SK-N-MC (cell line): ENCODE results near the gene RBM18.

Experiments used
- DNase-seq: peaks from one replicate; pipeline ENCODE4 v3.0.0-alpha.2; 2011; ENCODE audit warnings: low read depth, low spot score
- H3K27ac ChIP-seq: fragments of 200-600 bp; sonication (generic); 2 replicates; pipeline ENCODE4 v1.5.1; 2016; ENCODE audit warnings: mixed run types
- H3K36me3 ChIP-seq: fragments of 200-600 bp; sonication (generic); 2 replicates; pipeline ENCODE4 v1.6.1; 2017; ENCODE audit warnings: antibody characterized with exemption, low read length, mixed read lengths; ENCODE audit not compliant: insufficient read depth
- H3K4me3 ChIP-seq: fragments of 200-600 bp; sonication (generic); 2 replicates; pipeline ENCODE4 v1.5.1; 2016
- H3K9ac ChIP-seq: fragments of 200-600 bp; sonication (generic); 2 replicates; pipeline ENCODE4 v1.8.0; 2017; ENCODE audit warnings: mixed run types, mixed read lengths; ENCODE audit not compliant: insufficient read length
- H3K9me3 ChIP-seq: fragments of 200-600 bp; sonication (generic); 2 replicates; pipeline ENCODE4 v1.6.1; 2017; ENCODE audit warnings: low read depth, mild to moderate bottlenecking, antibody characterized with exemption, low read length, moderate library complexity, mixed read lengths
- EZH2 ChIP-seq: fragments of 200-600 bp; sonication (generic); IDR thresholded peaks from one replicate; pipeline ENCODE4 v1.6.1; 2017; ENCODE audit warnings: antibody characterized with exemption
- FOXP2 ChIP-seq: optimal IDR thresholded peaks from 2 replicates; pipeline ENCODE3; 2011; ENCODE audit warnings: mild to moderate bottlenecking, moderate library complexity; ENCODE audit not compliant: insufficient read depth; ENCODE audit errors: extremely low read length, control extremely low read depth
- POLR2AphosphoS5 ChIP-seq: IDR thresholded peaks from 2 replicates; pipeline ENCODE4 v1.6.1; 2012; ENCODE audit warnings: mild to moderate bottlenecking, low read depth, low read length, borderline replicate concordance

Gene RBM18

GRCh38 chr9:122291458-122291857, 26.8 kb upstream of the RBM18 start:
- Histone ChIP-seq H3K36me3 (peaks cover 82% of the 10 kb centered on the region), H3K9me3 (no peaks in the 10 kb centered on the region), H3K4me3 (no peak overlapping the region), H3K9ac (no peak overlapping the region), H3K27ac (no peak overlapping the region)
- no peak for DNase-seq
- TF ChIP-seq EZH2 (no peak), FOXP2 (no peak), POLR2AphosphoS5 (no peak)

DNA sequence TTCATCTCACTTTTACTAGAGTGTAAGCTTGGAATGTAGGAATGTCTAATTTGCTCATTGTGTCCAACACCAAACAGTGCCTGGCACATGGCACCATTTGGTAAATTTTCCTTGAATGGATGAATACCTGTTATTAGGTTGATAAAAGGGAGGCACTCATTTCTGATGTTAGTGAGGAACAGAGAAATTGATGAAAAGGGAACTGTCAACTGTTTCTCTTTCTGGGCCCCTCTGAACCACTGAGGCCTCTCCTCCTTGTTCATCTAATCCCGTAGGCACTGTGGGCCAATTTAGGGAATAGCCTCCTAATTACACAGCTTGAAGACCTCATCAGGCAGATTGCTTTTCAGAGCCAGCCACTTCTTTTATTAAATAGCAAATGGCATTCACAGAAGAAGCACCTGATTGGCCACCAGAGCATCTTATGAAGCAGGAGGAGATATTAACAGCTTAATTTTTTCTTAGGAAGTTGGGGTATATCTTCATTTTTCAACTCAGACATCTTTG, 22.6 kb upstream of the RBM18 start:
- TF ChIP-seq FOXP2 (no peak), POLR2AphosphoS5 (no peak), EZH2 (no peak)
- no peak overlapping the region for H3K4me3 ChIP-seq
- no peaks in the 10 kb centered on the region for H3K9me3 ChIP-seq
- DNase-seq = no peak
- H3K27ac ChIP-seq = no peak overlapping the region
- H3K9ac ChIP-seq = no peak overlapping the region
- peaks cover 81% of the 10 kb centered on the region for H3K36me3 ChIP-seq

DNA sequence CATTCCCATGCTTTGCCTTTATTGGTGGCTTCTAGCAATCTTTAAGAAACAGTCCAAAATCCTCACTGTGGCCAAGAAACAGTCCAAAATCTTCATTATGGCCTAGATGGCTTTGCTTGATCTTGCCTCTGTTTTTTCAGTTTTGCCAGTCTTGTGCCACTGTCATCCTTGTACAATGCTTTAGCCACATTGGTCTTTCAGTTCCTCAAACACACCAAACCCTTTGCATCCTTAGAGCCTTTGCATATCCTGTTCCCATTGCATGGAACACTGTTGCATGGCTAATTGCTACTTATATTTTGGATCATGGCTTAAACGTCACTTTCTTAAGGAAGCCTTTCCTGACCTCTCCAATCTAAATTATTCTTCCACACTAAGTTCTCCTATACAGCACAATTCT, 22.1 kb upstream of the RBM18 start:
- Histone ChIP-seq H3K4me3 (no peak overlapping the region), H3K36me3 (peaks cover 78% of the 10 kb centered on the region), H3K9me3 (no peaks in the 10 kb centered on the region), H3K27ac (no peak overlapping the region), H3K9ac (no peak overlapping the region)
- DNase-seq = no peak
- TF ChIP-seq EZH2 (no peak), FOXP2 (no peak), POLR2AphosphoS5 (no peak)

DNA sequence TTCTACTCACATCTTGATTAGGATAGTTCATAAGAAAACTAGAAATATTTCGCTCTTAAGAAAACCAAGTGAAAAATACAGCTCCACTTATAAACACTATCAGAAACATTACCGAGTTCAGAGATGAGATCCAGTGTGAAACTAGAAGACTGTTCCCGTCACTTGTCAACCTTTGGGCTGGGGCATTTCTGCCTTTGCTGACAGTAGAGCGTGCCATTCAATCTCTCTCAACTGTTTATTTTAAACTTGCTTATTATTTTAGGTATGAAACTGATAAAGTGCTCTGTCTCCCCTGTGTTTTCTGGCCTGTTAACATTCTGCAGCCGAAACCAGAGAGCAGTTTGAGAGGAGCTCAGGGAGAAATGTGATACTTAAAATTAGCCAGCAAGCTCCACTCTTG, 16.7 kb upstream of the RBM18 start:
- Histone ChIP-seq H3K9ac (no peak overlapping the region), H3K27ac (no peak overlapping the region), H3K4me3 (no peak overlapping the region), H3K36me3 (peaks cover 76% of the 10 kb centered on the region), H3K9me3 (0 out of 2 replicates have a peak, but pooled peaks cover 2% of the 10 kb centered on the region)
- TF ChIP-seq EZH2 (no peak), POLR2AphosphoS5 (no peak), FOXP2 (no peak)
- no peak for DNase-seq

- peaks cover 17% of the 10 kb centered on the region for H3K9me3 ChIP-seq
- TF ChIP-seq EZH2 (no peak), FOXP2 (no peak), POLR2AphosphoS5 (no peak)
- H3K9ac ChIP-seq = no peak overlapping the region
- no peak overlapping the region for H3K27ac ChIP-seq
- DNase-seq = no peak
- peaks cover 80% of the 10 kb centered on the region for H3K36me3 ChIP-seq
- H3K4me3 ChIP-seq = no peak overlapping the region
Observed at GRCh38 chr9:122277285-122277897, 12.8 kb upstream of the RBM18 start.

DNA sequence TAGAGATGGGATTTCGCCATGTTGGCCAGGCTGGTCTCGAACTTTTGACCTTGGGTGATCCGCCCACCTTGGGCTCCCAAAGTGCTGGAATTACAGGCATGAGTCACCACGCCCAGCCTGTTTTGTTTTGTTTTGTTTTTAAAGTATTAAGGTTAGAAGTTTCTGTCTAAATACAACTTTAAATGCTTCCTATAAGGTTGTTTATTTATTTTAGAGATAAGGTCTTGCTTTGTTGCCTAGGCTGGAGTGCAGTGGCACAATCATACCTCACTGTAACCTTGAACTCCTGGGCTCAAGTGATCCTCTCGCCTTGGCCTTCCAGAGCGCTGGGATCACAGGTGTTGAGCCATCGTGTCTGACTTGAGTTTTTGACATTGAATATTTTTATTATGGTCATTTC, 11.5 kb upstream of the RBM18 start:
- Histone ChIP-seq H3K9me3 (peaks cover 17% of the 10 kb centered on the region), H3K4me3 (no peak overlapping the region), H3K36me3 (peaks cover 85% of the 10 kb centered on the region), H3K9ac (no peak overlapping the region), H3K27ac (no peak overlapping the region)
- TF ChIP-seq POLR2AphosphoS5 (no peak), EZH2 (no peak), FOXP2 (no peak)
- no peak for DNase-seq

DNA sequence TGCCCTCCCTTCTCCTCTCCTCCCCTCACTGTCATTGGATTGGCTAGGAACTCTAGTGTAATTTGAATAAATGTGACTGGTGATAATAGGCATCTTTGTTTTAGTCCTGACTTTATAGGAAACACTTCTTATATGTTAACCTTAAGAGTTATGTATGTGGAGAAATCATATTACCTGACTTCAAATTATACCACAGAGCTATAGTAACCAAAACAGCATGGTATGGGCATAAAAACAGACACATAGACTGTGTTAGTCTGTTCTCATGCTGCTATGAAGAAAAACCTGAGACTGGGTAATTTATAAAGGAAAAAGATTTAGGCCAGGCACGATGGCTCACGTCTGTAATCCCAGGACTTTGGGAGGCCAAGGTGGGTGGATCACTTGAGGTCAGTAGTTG, 9.4 kb upstream of the RBM18 start:
- H3K27ac ChIP-seq = no peak overlapping the region
- peaks cover 17% of the 10 kb centered on the region for H3K9me3 ChIP-seq
- H3K36me3 ChIP-seq = peaks cover 85% of the 10 kb centered on the region
- no peak overlapping the region for H3K4me3 ChIP-seq
- H3K9ac ChIP-seq = no peak overlapping the region
- DNase-seq = no peak
- TF ChIP-seq EZH2 (no peak), POLR2AphosphoS5 (no peak)

GRCh38 chr9:122268041-122268814, 3.6 kb upstream of the RBM18 start:
- no peak for DNase-seq
- Histone ChIP-seq H3K9ac (no peak overlapping the region), H3K36me3 (peaks cover 32% of the 10 kb centered on the region), H3K27ac (no peak overlapping the region), H3K9me3 (no peaks in the 10 kb centered on the region), H3K4me3 (no peak overlapping the region)
- TF ChIP-seq POLR2AphosphoS5 (no peak), FOXP2 (no peak), EZH2 (no peak)
